WTC11 (cell line): ENCODE data around the gene OGDH. TPM values are rescaled to one million over a fixed set of nuclear protein-coding genes. Genes with fewer than 3 reads are reported as not detected.
A peak's percentile ranks its signal among the peaks of the same experiment; 100 is the strongest.

Experiments
- ATAC-seq: fragments of 200-7000 bp; cut with Tn5 transposase; 2 replicates; pipeline ENCODE4 v1.10.0; 2021; ENCODE audit warnings: mild to moderate bottlenecking, moderate library complexity
- CTCF ChIA-PET: fragments of 300-600 bp; sonication (Branson Sonifier 250); formaldehyde crosslinking; loops from one replicate; lab custom pipeline; 2021; ENCODE audit warnings: antibody characterized with exemption; lab: Charles Lee
- POLR2A ChIA-PET: fragments of 350-600 bp; sonication (Branson Sonifier 250); formaldehyde crosslinking; loops from one replicate; lab custom pipeline; 2021; ENCODE audit warnings: antibody characterized with exemption; lab: Charles Lee
- DNase-seq: peaks from one replicate; pipeline ENCODE4 v3.0.0; 2021; ENCODE audit warnings: low spot score
- H3K27ac Mint-ChIP-seq: 2 replicates; pipeline ENCODE4 v1.8.0; 2021; ENCODE audit warnings: mixed read lengths
- H3K27me3 Mint-ChIP-seq: 2 replicates; pipeline ENCODE4 v1.8.0; 2021; ENCODE audit warnings: low read depth, mild to moderate bottlenecking, moderate library complexity, mixed read lengths
- H3K36me3 Mint-ChIP-seq: 2 replicates; pipeline ENCODE4 v1.8.0; 2021; ENCODE audit warnings: mixed read lengths
- H3K4me1 Mint-ChIP-seq: 2 replicates; pipeline ENCODE4 v1.8.0; 2022; ENCODE audit warnings: mixed read lengths
- H3K4me3 Mint-ChIP-seq: 2 replicates; pipeline ENCODE4 v1.8.0; 2021; ENCODE audit warnings: mild to moderate bottlenecking, moderate library complexity, mixed read lengths
- H3K9me3 Mint-ChIP-seq: 2 replicates; pipeline ENCODE4 v1.8.0; 2021; ENCODE audit warnings: mixed read lengths
- ESRRA ChIP-seq: sonication (generic); formaldehyde crosslinking; IDR thresholded peaks from 2 replicates; pipeline ENCODE4 v1.8.1; 2022; ENCODE audit warnings: mild to moderate bottlenecking, missing genetic modification reagents, borderline replicate concordance
- GABPB1 ChIP-seq: sonication (generic); formaldehyde crosslinking; IDR thresholded peaks from 2 replicates; pipeline ENCODE4 v1.8.1; 2023; ENCODE audit warnings: mild to moderate bottlenecking, missing genetic modification reagents
- KAT7 ChIP-seq: sonication (generic); formaldehyde crosslinking; IDR thresholded peaks from 2 replicates; pipeline ENCODE4 v1.8.1; 2023; ENCODE audit warnings: missing genetic modification reagents, mild to moderate bottlenecking, borderline replicate concordance
- MXD4 ChIP-seq: fragments of 250-450 bp; sonication (Bioruptor Pico); IDR thresholded peaks from 2 replicates; pipeline ENCODE4 v1.8.0; 2021; ENCODE audit warnings: mild to moderate bottlenecking, moderate library complexity, borderline replicate concordance
- MYBL2 ChIP-seq: sonication (generic); formaldehyde crosslinking; IDR thresholded peaks from 2 replicates; pipeline ENCODE4 v1.8.1; 2023; ENCODE audit warnings: mild to moderate bottlenecking, moderate library complexity, missing genetic modification reagents
- NFYB ChIP-seq: sonication (generic); formaldehyde crosslinking; conservative IDR thresholded peaks from 2 replicates; pipeline ENCODE4 v1.8.0; 2022; ENCODE audit warnings: low read depth, missing genetic modification reagents
- NR2C2 ChIP-seq: sonication (generic); formaldehyde crosslinking; IDR thresholded peaks from 2 replicates; pipeline ENCODE4 v1.8.0; 2022; ENCODE audit warnings: mild to moderate bottlenecking, missing genetic modification reagents
- NR3C1 ChIP-seq: sonication (generic); formaldehyde crosslinking; conservative IDR thresholded peaks from 2 replicates; pipeline ENCODE4 v1.8.1; 2023; ENCODE audit warnings: low read depth, mild to moderate bottlenecking, missing genetic modification reagents
- OVOL2 ChIP-seq: fragments of 250-450 bp; sonication (Bioruptor Pico); IDR thresholded peaks from 2 replicates; pipeline ENCODE4 v1.9.0; 2021; ENCODE audit warnings: mild to moderate bottlenecking, borderline replicate concordance
- SMAD4 ChIP-seq: sonication (generic); formaldehyde crosslinking; IDR thresholded peaks from 2 replicates; pipeline ENCODE4 v1.8.0; 2022; ENCODE audit warnings: mild to moderate bottlenecking, missing genetic modification reagents
- TCF7 ChIP-seq: sonication (generic); formaldehyde crosslinking; IDR thresholded peaks from 2 replicates; pipeline ENCODE4 v1.8.0; 2022; ENCODE audit warnings: mild to moderate bottlenecking, low read depth, missing genetic modification reagents, moderate library complexity
- TEAD1 ChIP-seq: sonication (generic); formaldehyde crosslinking; IDR thresholded peaks from 2 replicates; pipeline ENCODE4 v1.8.0; 2022; ENCODE audit warnings: mild to moderate bottlenecking, missing genetic modification reagents
- ZNF138 ChIP-seq: sonication (generic); formaldehyde crosslinking; conservative IDR thresholded peaks from 2 replicates; pipeline ENCODE4 v1.8.1; 2022; ENCODE audit warnings: mild to moderate bottlenecking, moderate library complexity, missing genetic modification reagents
- ZNF219 ChIP-seq: sonication (generic); formaldehyde crosslinking; IDR thresholded peaks from 2 replicates; pipeline ENCODE4 v1.8.0; 2023; ENCODE audit warnings: missing genetic modification reagents, mild to moderate bottlenecking, borderline replicate concordance
- ZNF317 ChIP-seq: sonication (generic); formaldehyde crosslinking; IDR thresholded peaks from 2 replicates; pipeline ENCODE4 v1.8.1; 2023; ENCODE audit warnings: low read depth, mild to moderate bottlenecking, moderate library complexity, missing genetic modification reagents, borderline replicate concordance
- total RNA-seq: library from RNA; stranded (reverse); gene quantifications from 3 replicates; pipeline ENCODE4 v1.2.3, GENCODE V29; 2021
- TF ChIP-seq, protein P1 (sequence below): sonication (generic); formaldehyde crosslinking; IDR thresholded peaks from 2 replicates; pipeline ENCODE4 v1.8.1; 2023; ENCODE audit warnings: mild to moderate bottlenecking, moderate library complexity, missing genetic modification reagents
- TF ChIP-seq, protein P2 (sequence below): sonication (generic); formaldehyde crosslinking; IDR thresholded peaks from 2 replicates; pipeline ENCODE4 v1.8.1; 2022; ENCODE audit warnings: missing genetic modification reagents, borderline replicate concordance
- TF ChIP-seq, protein P3 (sequence below): sonication (generic); formaldehyde crosslinking; IDR thresholded peaks from 2 replicates; pipeline ENCODE4 v1.8.0; 2022; ENCODE audit warnings: mild to moderate bottlenecking, missing genetic modification reagents
- TF ChIP-seq, protein P4 (sequence below): sonication (generic); formaldehyde crosslinking; IDR thresholded peaks from 2 replicates; pipeline ENCODE4 v1.8.1; 2022; ENCODE audit warnings: mild to moderate bottlenecking, missing genetic modification reagents, moderate library complexity, borderline replicate concordance
- TF ChIP-seq, protein P5 (sequence below): sonication (generic); formaldehyde crosslinking; IDR thresholded peaks from 2 replicates; pipeline ENCODE4 v1.8.1; 2023; ENCODE audit warnings: mild to moderate bottlenecking, missing genetic modification reagents

Gene OGDH
- total RNA-seq, 1 experiment from 2014 or later, result 79.6 TPM

DNA sequence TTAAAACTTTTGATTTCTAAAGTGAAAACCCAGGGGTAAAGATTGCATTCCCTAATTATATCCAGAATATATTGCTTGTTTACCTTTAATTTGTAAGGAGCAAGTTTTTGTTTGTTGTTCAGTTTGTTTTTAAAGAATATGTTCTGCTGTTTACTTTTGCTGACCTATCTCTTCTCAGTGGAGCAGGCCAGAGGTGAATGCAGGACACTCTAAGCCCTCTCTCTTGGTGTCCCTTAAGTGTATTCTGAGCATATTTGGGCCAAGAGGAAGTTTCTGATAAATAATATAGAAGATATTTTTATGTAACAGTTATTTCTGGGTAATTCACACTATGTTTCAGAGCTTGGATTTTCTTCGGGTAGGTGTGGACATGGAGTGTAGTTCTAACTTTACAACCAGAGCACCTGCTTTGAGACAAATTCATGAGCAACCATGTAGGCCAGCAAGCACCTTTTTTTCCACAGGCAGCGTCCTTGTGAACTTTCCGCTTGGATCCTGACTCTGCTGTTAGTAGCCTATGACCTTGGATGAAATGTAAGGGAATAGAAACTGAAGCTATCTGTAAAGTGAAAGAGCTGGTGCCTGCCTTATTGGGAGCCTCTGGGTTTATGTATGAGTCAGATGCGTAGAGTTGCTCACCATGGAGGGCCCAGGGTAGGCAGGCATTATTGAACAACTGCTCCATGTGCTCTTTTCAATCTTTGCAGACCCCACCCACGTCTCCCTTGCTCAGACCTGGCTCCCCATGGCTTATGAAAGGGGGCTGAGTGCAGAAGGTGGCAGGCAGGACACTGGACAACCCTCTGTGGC, 16.1 kb downstream of the OGDH start:
- DNase-seq, result no peak
- no peak overlapping the region for H3K4me3 Mint-ChIP-seq
- ATAC-seq, result no peak
- H3K9me3 Mint-ChIP-seq, result no peaks in the 10 kb centered on the region
- CTCF ChIA-PET, result no interaction called here
- peak overlapping the region; percentile 87; the same call in 1 of the 2 replicates for H3K27ac Mint-ChIP-seq
- peaks cover 12% of the 10 kb centered on the region for H3K36me3 Mint-ChIP-seq
- peaks cover 9% of the 10 kb centered on the region for H3K4me1 Mint-ChIP-seq
- no peak for TF ChIP-seq SMAD4 (CRISPR knock-in tag)
- no peaks in the 10 kb centered on the region for H3K27me3 Mint-ChIP-seq
- POLR2A ChIA-PET, result no interaction called here

DNA sequence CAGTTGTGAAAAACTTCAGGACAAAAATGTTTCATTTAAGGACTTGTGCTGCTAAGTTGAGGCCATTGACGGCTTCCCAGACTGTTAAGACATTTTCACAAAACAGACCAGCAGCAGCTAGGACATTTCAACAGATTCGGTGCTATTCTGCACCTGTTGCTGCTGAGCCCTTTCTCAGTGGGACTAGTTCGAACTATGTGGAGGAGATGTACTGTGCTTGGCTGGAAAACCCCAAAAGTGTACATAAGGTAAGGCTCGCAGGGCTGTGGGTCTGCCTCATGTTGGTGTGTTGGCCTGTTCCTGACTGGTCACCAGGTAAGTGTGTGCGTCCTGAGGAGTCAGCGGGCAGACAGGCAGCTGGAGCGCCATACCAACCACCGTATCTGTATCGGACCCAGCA, 17.9 kb downstream of the OGDH start:
- H3K27ac Mint-ChIP-seq, result peak overlapping the region; percentile 6; the same call in 1 of the 2 replicates
- no peak for DNase-seq
- H3K4me1 Mint-ChIP-seq, result no peaks in the 10 kb centered on the region; the same call in 1 of the 2 replicates
- H3K4me3 Mint-ChIP-seq, result no peak overlapping the region
- H3K36me3 Mint-ChIP-seq, result peaks cover 14% of the 10 kb centered on the region
- POLR2A ChIA-PET, result interaction anchor here (0.7 kb wide), 1 partner anchor 33 kb away, joined by 3 read pairs; no protein-coding TSS in a partner anchor
- TF ChIP-seq NR2C2 (CRISPR knock-in tag), result no peak
- TF ChIP-seq ZNF317, result no peak
- TF ChIP-seq GABPB1 (CRISPR knock-in tag), result no peak
- no peak for TF ChIP-seq OVOL2 (CRISPR knock-in tag)
- TF ChIP-seq TEAD1 (CRISPR knock-in tag), result no peak
- TF ChIP-seq ESRRA, result no peak
- TF ChIP-seq KAT7 (CRISPR knock-in tag), result no peak
- TF ChIP-seq ZNF138 (CRISPR knock-in tag), result no peak
- TF ChIP-seq, protein P1, sequence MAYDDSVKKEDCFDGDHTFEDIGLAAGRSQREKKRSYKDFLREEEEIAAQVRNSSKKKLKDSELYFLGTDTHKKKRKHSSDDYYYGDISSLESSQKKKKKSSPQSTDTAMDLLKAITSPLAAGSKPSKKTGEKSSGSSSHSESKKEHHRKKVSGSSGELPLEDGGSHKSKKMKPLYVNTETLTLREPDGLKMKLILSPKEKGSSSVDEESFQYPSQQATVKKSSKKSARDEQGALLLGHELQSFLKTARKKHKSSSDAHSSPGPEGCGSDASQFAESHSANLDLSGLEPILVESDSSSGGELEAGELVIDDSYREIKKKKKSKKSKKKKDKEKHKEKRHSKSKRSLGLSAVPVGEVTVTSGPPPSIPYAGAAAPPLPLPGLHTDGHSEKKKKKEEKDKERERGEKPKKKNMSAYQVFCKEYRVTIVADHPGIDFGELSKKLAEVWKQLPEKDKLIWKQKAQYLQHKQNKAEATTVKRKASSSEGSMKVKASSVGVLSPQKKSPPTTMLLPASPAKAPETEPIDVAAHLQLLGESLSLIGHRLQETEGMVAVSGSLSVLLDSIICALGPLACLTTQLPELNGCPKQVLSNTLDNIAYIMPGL (CRISPR knock-in tag), result no peak
- TF ChIP-seq, protein P2, sequence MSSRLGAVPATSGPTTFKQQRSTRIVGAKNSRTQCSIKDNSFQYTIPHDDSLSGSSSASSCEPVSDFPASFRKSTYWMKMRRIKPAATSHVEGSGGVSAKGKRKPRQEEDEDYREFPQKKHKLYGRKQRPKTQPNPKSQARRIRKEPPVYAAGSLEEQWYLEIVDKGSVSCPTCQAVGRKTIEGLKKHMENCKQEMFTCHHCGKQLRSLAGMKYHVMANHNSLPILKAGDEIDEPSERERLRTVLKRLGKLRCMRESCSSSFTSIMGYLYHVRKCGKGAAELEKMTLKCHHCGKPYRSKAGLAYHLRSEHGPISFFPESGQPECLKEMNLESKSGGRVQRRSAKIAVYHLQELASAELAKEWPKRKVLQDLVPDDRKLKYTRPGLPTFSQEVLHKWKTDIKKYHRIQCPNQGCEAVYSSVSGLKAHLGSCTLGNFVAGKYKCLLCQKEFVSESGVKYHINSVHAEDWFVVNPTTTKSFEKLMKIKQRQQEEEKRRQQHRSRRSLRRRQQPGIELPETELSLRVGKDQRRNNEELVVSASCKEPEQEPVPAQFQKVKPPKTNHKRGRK (CRISPR knock-in tag), result no peak
- TF ChIP-seq, protein P3, sequence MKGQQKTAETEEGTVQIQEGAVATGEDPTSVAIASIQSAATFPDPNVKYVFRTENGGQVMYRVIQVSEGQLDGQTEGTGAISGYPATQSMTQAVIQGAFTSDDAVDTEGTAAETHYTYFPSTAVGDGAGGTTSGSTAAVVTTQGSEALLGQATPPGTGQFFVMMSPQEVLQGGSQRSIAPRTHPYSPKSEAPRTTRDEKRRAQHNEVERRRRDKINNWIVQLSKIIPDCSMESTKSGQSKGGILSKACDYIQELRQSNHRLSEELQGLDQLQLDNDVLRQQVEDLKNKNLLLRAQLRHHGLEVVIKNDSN (CRISPR knock-in tag), result no peak
- TF ChIP-seq ZNF219, result no peak
- TF ChIP-seq NR3C1, result no peak
- TF ChIP-seq MXD4, result no peak
- no peak for TF ChIP-seq NFYB
- TF ChIP-seq MYBL2 (CRISPR knock-in tag), result no peak
- TF ChIP-seq TCF7 (CRISPR knock-in tag), result no peak
- TF ChIP-seq, protein P4, sequence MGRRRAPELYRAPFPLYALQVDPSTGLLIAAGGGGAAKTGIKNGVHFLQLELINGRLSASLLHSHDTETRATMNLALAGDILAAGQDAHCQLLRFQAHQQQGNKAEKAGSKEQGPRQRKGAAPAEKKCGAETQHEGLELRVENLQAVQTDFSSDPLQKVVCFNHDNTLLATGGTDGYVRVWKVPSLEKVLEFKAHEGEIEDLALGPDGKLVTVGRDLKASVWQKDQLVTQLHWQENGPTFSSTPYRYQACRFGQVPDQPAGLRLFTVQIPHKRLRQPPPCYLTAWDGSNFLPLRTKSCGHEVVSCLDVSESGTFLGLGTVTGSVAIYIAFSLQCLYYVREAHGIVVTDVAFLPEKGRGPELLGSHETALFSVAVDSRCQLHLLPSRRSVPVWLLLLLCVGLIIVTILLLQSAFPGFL (CRISPR knock-in tag), result no peak
- TF ChIP-seq, protein P5, sequence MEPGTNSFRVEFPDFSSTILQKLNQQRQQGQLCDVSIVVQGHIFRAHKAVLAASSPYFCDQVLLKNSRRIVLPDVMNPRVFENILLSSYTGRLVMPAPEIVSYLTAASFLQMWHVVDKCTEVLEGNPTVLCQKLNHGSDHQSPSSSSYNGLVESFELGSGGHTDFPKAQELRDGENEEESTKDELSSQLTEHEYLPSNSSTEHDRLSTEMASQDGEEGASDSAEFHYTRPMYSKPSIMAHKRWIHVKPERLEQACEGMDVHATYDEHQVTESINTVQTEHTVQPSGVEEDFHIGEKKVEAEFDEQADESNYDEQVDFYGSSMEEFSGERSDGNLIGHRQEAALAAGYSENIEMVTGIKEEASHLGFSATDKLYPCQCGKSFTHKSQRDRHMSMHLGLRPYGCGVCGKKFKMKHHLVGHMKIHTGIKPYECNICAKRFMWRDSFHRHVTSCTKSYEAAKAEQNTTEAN, result no peak
- TF ChIP-seq, all 79 proteins: peak for 0
- ATAC-seq, result no peak
- no peaks in the 10 kb centered on the region for H3K9me3 Mint-ChIP-seq
- no peaks in the 10 kb centered on the region for H3K27me3 Mint-ChIP-seq
- CTCF ChIA-PET, result no interaction called here
